Neural cell (in vitro differentiated cells): ENCODE data around the gene GDPD4. TPM values are rescaled to one million over a fixed set of nuclear protein-coding genes. Genes with fewer than 3 reads are reported as not detected.

ENCODE experiments used
- H2AFZ ChIP-seq: fragments of 200-600, 300-800 bp; sonication (generic), shearing (Covaris generic); 2 replicates; pipeline ENCODE4 v1.6.0; 2014; ENCODE audit warnings: low read depth, mild to moderate bottlenecking, antibody characterized with exemption, low read length, moderate library complexity
- H3F3A ChIP-seq: fragments of 200-600 bp; shearing (Covaris generic); 2 replicates; pipeline ENCODE4 v1.6.1; 2016; ENCODE audit warnings: mild to moderate bottlenecking, moderate library complexity, mixed read lengths, antibody characterized with exemption, low read length; ENCODE audit not compliant: insufficient read depth, poor library complexity, severe bottlenecking
- H3K27ac ChIP-seq: fragments of 200-600, 300-800 bp; sonication (generic), shearing (Covaris generic); 2 replicates; pipeline ENCODE4 v1.5.1; 2014; ENCODE audit warnings: mild to moderate bottlenecking, low read length, moderate library complexity
- H3K27me3 ChIP-seq: fragments of 300-800, 200-600 bp; sonication (generic), shearing (Covaris generic); 2 replicates; pipeline ENCODE4 v1.6.0; 2014; ENCODE audit warnings: mild to moderate bottlenecking, low read depth, low read length, moderate library complexity; ENCODE audit not compliant: insufficient read depth
- H3K36me3 ChIP-seq: fragments of 300-800, 200-600 bp; sonication (generic), shearing (Covaris generic); 2 replicates; pipeline ENCODE4 v1.5.1; 2014; ENCODE audit warnings: mild to moderate bottlenecking, antibody characterized with exemption, low read length, moderate library complexity; ENCODE audit not compliant: insufficient read depth
- H3K4me2 ChIP-seq: fragments of 300-800, 200-600 bp; sonication (generic), shearing (Covaris generic); 2 replicates; pipeline ENCODE4 v1.6.0; 2014; ENCODE audit warnings: mild to moderate bottlenecking, low read length
- H3K4me3 ChIP-seq: fragments of 300-800, 200-600 bp; sonication (generic), shearing (Covaris generic); 2 replicates; pipeline ENCODE4 v1.5.1; 2014; ENCODE audit warnings: mild to moderate bottlenecking, low read length, moderate library complexity
- H3K79me2 ChIP-seq: fragments of 200-600 bp; shearing (Covaris generic); replicated peaks from 2 replicates; pipeline ENCODE4 v1.6.0; 2014; ENCODE audit warnings: mild to moderate bottlenecking, low read length, moderate library complexity; ENCODE audit not compliant: insufficient read depth
- H3K9ac ChIP-seq: fragments of 300-800, 200-600 bp; sonication (generic), shearing (Covaris generic); 2 replicates; pipeline ENCODE4 v1.6.1; 2016; ENCODE audit warnings: mild to moderate bottlenecking, low read length, mixed read lengths
- H3K9me2 ChIP-seq: fragments of 200-600 bp; shearing (Covaris generic); 2 replicates; pipeline ENCODE4 v1.6.1; 2016; ENCODE audit warnings: mild to moderate bottlenecking, low read length, mixed read lengths; ENCODE audit not compliant: insufficient read depth
- H3K9me3 ChIP-seq: fragments of 200-600, 300-800 bp; sonication (generic), shearing (Covaris generic); 2 replicates; pipeline ENCODE4 v1.6.1; 2016; ENCODE audit warnings: mild to moderate bottlenecking, mixed run types, low read length, moderate library complexity, mixed read lengths
- H4K20me1 ChIP-seq: fragments of 200-600 bp; shearing (Covaris generic); 2 replicates; pipeline ENCODE4 v1.6.1; 2016; ENCODE audit warnings: mild to moderate bottlenecking, mixed run types; ENCODE audit not compliant: insufficient read depth
- CTCF ChIP-seq: fragments of 450-650 bp; IDR thresholded peaks from 2 replicates; pipeline ENCODE4 v1.5.1; 2014; ENCODE audit warnings: antibody characterized with exemption, mild to moderate bottlenecking, moderate library complexity; ENCODE audit not compliant: poor library complexity, severe bottlenecking
- EP300 ChIP-seq: fragments of 450-650 bp; conservative IDR thresholded peaks from 2 replicates; pipeline ENCODE4 v1.6.1; 2014; ENCODE audit warnings: antibody characterized with exemption, mild to moderate bottlenecking, moderate library complexity; ENCODE audit not compliant: poor library complexity, severe bottlenecking
- EZH2 ChIP-seq: fragments of 200-600, 300-800 bp; shearing (Covaris generic), sonication (generic); IDR thresholded peaks from 2 replicates; pipeline ENCODE4 v1.6.1; 2014; ENCODE audit warnings: antibody characterized with exemption, low read length, borderline replicate concordance, mild to moderate bottlenecking; ENCODE audit not compliant: insufficient read depth, poor library complexity, severe bottlenecking
- MXI1 ChIP-seq: fragments of 450-650 bp; conservative IDR thresholded peaks from 2 replicates; pipeline ENCODE4 v1.6.1; 2014; ENCODE audit warnings: antibody characterized with exemption, mild to moderate bottlenecking; ENCODE audit not compliant: poor library complexity, severe bottlenecking
- POLR2AphosphoS5 ChIP-seq: IDR thresholded peaks from 2 replicates; pipeline ENCODE4 v1.6.1; 2012
- RAD21 ChIP-seq: fragments of 450-650 bp; conservative IDR thresholded peaks from 2 replicates; pipeline ENCODE4 v1.6.1; 2014; ENCODE audit warnings: antibody characterized with exemption, mild to moderate bottlenecking, moderate library complexity
- REST ChIP-seq: IDR thresholded peaks from 2 replicates; pipeline ENCODE4 v1.6.1; 2012; ENCODE audit warnings: borderline replicate concordance
- SMC3 ChIP-seq: fragments of 450-650 bp; conservative IDR thresholded peaks from 2 replicates; pipeline ENCODE4 v1.6.1; 2014; ENCODE audit warnings: antibody characterized with exemption, mild to moderate bottlenecking, moderate library complexity; ENCODE audit not compliant: poor library complexity
- TAF1 ChIP-seq: IDR thresholded peaks from 2 replicates; pipeline ENCODE4 v1.6.1; 2012; ENCODE audit warnings: low read depth
- polyA plus RNA-seq: library from polyadenylated mRNA; depleted of rRNA; stranded (reverse); fragments of >200 nt; gene quantifications from 2 replicates; pipeline ENCODE4 v1.2.3, GENCODE V29; 2014

GDPD4 gene
- polyA plus RNA-seq, 1 donor from 2014 or later, result not detected

GRCh38 chr11:77316733-77317342 lies 15.4 kb upstream of the GDPD4 start:
- Histone ChIP-seq H3K79me2 (no peaks in the 10 kb centered on the region), H3K9ac (no peak overlapping the region), H3K36me3 (no peaks in the 10 kb centered on the region), H3K4me3 (no peak overlapping the region), H3K4me2 (no peak overlapping the region), H3F3A (no peaks in the 10 kb centered on the region), H3K27ac (no peak overlapping the region), H3K9me2 (no peaks in the 10 kb centered on the region), H3K27me3 (no peaks in the 10 kb centered on the region), H3K9me3 (no peaks in the 10 kb centered on the region), H2AFZ (no peak overlapping the region), H4K20me1 (no peaks in the 10 kb centered on the region)
- TF ChIP-seq RAD21, result no peak
- no peak for TF ChIP-seq MXI1
- no peak for TF ChIP-seq POLR2AphosphoS5
- TF ChIP-seq SMC3, result no peak
- TF ChIP-seq REST, result no peak
- no peak for TF ChIP-seq CTCF

- TF ChIP-seq REST (no peak), RAD21 (no peak), CTCF (no peak), MXI1 (no peak), POLR2AphosphoS5 (peak; percentile 87), TAF1 (no peak), EP300 (peak; percentile 65), EZH2 (no peak), SMC3 (no peak)
Observed at GRCh38 chr11:77312107-77312506, 10.6 kb upstream of the GDPD4 start.

More at GRCh38 chr11:77312107-77312506, 10.6 kb upstream of the GDPD4 start:
- no peaks in the 10 kb centered on the region for H3K27me3 ChIP-seq
- no peaks in the 10 kb centered on the region for H3K36me3 ChIP-seq
- H3K9me3 ChIP-seq, result no peaks in the 10 kb centered on the region
- no peaks in the 10 kb centered on the region for H4K20me1 ChIP-seq
- no peaks in the 10 kb centered on the region for H3K9me2 ChIP-seq
- no peaks in the 10 kb centered on the region for H3F3A ChIP-seq
- H3K27ac ChIP-seq, result no peak overlapping the region
- no peak overlapping the region for H3K9ac ChIP-seq
- no peak overlapping the region for H2AFZ ChIP-seq
- no peak overlapping the region for H3K4me3 ChIP-seq
- H3K79me2 ChIP-seq, result no peaks in the 10 kb centered on the region
- H3K4me2 ChIP-seq, result no peak overlapping the region
